Activated B cell treated with CpG ODN at 0.5 μM for 24 hours (primary cell): Measurements from ENCODE around the gene GABRB2. TPM values are rescaled to one million over a fixed set of nuclear protein-coding genes. Genes with fewer than 3 reads are reported as not detected.

Source experiments
- ATAC-seq: fragments of 200-7000 bp; cut with Tn5 transposase; one replicate; pipeline ENCODE4 v1.10.0; 2021; ENCODE audit warnings: low read depth, mild to moderate bottlenecking, moderate library complexity
- CTCF ChIA-PET: fragments of 350-600 bp; sonication (Branson Sonifier 250); formaldehyde crosslinking; loops from one replicate; lab custom pipeline; 2021; ENCODE audit warnings: antibody characterized with exemption; lab: Charles Lee
- POLR2A ChIA-PET: fragments of 350-600 bp; sonication (Branson Sonifier 250); formaldehyde crosslinking; loops from one replicate; lab custom pipeline; 2021; ENCODE audit warnings: antibody characterized with exemption; lab: Charles Lee
- DNase-seq: peaks from one replicate; pipeline ENCODE4 v3.0.0; 2022
- H3K27ac Mint-ChIP-seq: one replicate; pipeline ENCODE4 v1.8.0; 2020; ENCODE audit warnings: mixed read lengths
- H3K27me3 Mint-ChIP-seq: one replicate; pipeline ENCODE4 v1.8.0; 2021; ENCODE audit warnings: mixed read lengths
- H3K36me3 Mint-ChIP-seq: one replicate; pipeline ENCODE4 v1.8.0; 2021; ENCODE audit warnings: low read depth, mixed read lengths
- H3K4me1 Mint-ChIP-seq: one replicate; pipeline ENCODE4 v1.8.0; 2021; ENCODE audit warnings: mixed read lengths
- H3K4me3 Mint-ChIP-seq: one replicate; pipeline ENCODE4 v1.8.0; 2020; ENCODE audit warnings: mild to moderate bottlenecking, mixed read lengths
- H3K9me3 Mint-ChIP-seq: one replicate; pipeline ENCODE4 v1.8.0; 2020; ENCODE audit warnings: mixed read lengths
- CTCF ChIP-seq: fragments of 200-600 bp; IDR thresholded peaks from one replicate; pipeline ENCODE4 v1.8.0; 2022; ENCODE audit warnings: antibody characterized with exemption, mild to moderate bottlenecking
- intact Hi-C: fragments of 100-400 bp; cut with micrococcal nuclease; formaldehyde crosslinking; loops from one replicate; pipeline ENCODE4 v1.15.1; 2024
- total RNA-seq: library from RNA; stranded (reverse); gene quantifications from 2 replicates; pipeline ENCODE4 v1.2.3, GENCODE V29; 2022

The GABRB2 gene
- total RNA-seq, 1 donor from 2014 or later, result not detected

- ChIA-PET POLR2A (no interaction called here), CTCF (no interaction called here)
- Mint-ChIP-seq H3K9me3 (peaks cover 3% of the 10 kb centered on the region), H3K36me3 (no peaks in the 10 kb centered on the region), H3K4me3 (no peak overlapping the region), H3K27ac (no peak overlapping the region), H3K4me1 (no peaks in the 10 kb centered on the region), H3K27me3 (no peaks in the 10 kb centered on the region)
- DNase-seq (no peak), ATAC-seq (no peak)
- intact Hi-C loops, result no loop called here
- no peak for TF ChIP-seq CTCF
Observed at GRCh38 chr5:161358446-161358845, 188.1 kb downstream of the GABRB2 start.

DNA sequence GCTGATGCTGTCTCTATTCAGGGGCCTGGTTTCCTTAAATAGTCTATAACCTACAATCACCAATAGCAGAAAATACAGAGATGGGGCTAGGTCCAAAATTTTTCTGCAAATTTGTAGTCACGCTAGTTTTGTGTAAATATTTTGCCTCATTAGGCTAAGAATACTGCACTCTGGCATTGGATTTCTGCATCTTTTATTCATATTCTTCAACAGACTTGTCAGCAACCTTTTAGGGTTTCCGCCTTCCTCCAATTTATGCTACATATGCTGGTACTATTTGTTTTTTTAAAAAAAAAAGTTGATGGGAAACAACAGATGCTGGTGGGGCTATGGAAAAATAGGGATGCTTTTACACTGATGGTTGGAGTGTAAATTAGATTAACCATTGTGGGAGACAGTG is 202.3 kb downstream of the GABRB2 start:
- H3K4me3 Mint-ChIP-seq, result no peak overlapping the region
- ATAC-seq (no peak), DNase-seq (no peak)
- no peaks in the 10 kb centered on the region for H3K36me3 Mint-ChIP-seq
- peaks cover 5% of the 10 kb centered on the region for H3K9me3 Mint-ChIP-seq
- no peak for TF ChIP-seq CTCF
- intact Hi-C loops, result no loop called here
- H3K27ac Mint-ChIP-seq, result no peak overlapping the region
- ChIA-PET CTCF (no interaction called here), POLR2A (no interaction called here)
- H3K27me3 Mint-ChIP-seq, result no peaks in the 10 kb centered on the region
- H3K4me1 Mint-ChIP-seq, result no peaks in the 10 kb centered on the region

- Mint-ChIP-seq H3K4me1 (no peaks in the 10 kb centered on the region), H3K9me3 (peaks cover 5% of the 10 kb centered on the region), H3K27me3 (no peaks in the 10 kb centered on the region), H3K4me3 (no peak overlapping the region), H3K36me3 (no peaks in the 10 kb centered on the region), H3K27ac (no peak overlapping the region)
- intact Hi-C loops, result no loop called here
- no peak for TF ChIP-seq CTCF
- ChIA-PET POLR2A (no interaction called here), CTCF (no interaction called here)
- DNase-seq, result no peak
- no peak for ATAC-seq
Observed at GRCh38 chr5:161342886-161343285, 203.6 kb downstream of the GABRB2 start.

DNA sequence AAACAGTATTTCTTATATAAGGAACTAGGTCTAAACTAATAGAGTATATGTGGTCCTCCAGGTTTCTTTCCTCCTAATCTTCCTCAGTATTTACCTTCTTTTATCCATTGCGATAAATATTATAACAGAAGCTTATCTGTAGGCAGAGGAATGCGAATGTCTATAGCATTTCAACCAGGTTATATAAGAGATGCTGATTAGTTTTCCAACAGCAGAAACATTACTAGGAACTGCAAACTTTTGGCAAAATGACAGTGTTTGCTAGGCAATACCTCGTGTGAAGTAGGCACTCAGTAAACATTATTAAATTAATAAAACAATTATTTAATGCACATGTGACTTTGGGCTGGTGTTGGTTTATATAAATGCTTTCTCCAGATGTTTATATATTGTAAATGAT is 206.5 kb downstream of the GABRB2 start:
- Mint-ChIP-seq H3K9me3 (no peaks in the 10 kb centered on the region), H3K27me3 (no peaks in the 10 kb centered on the region), H3K4me1 (no peaks in the 10 kb centered on the region), H3K4me3 (no peak overlapping the region), H3K27ac (no peak overlapping the region), H3K36me3 (no peaks in the 10 kb centered on the region)
- ATAC-seq (no peak), DNase-seq (no peak)
- ChIA-PET CTCF (no interaction called here), POLR2A (no interaction called here)
- intact Hi-C loops, result no loop called here
- TF ChIP-seq CTCF, result no peak

GRCh38 chr5:161333194-161333880 is 213.2 kb downstream of the GABRB2 start:
- DNase-seq (no peak), ATAC-seq (no peak)
- H3K27ac Mint-ChIP-seq, result no peak overlapping the region
- H3K36me3 Mint-ChIP-seq, result no peaks in the 10 kb centered on the region
- H3K4me3 Mint-ChIP-seq, result no peak overlapping the region
- intact Hi-C loops, result no loop called here
- H3K4me1 Mint-ChIP-seq, result no peaks in the 10 kb centered on the region
- no peaks in the 10 kb centered on the region for H3K27me3 Mint-ChIP-seq
- ChIA-PET POLR2A (no interaction called here), CTCF (no interaction called here)
- no peak for TF ChIP-seq CTCF
- H3K9me3 Mint-ChIP-seq, result no peaks in the 10 kb centered on the region
